K562 (cell line): Measurements from ENCODE around the gene KASH5. TPM values are rescaled to one million over a fixed set of nuclear protein-coding genes. Genes with fewer than 3 reads are reported as not detected.

ENCODE experiments used
- PRPF4 ChIP-seq: fragments of 200-400 bp; formaldehyde crosslinking; IDR thresholded peaks from one replicate; pipeline ENCODE4 v1.6.1; 2017; ENCODE audit warnings: low read length, low read depth, mild to moderate bottlenecking; ENCODE audit not compliant: insufficient read depth, poor library complexity, severe bottlenecking
- REST ChIP-seq, 2 experiments: fragments of 450-650 bp; formaldehyde crosslinking in 1 of 2; IDR thresholded peaks; 2 replicates each; pipeline versions ENCODE4 v1.4.0 to v1.6.1; 2014 to 2020; ENCODE audit warnings: mild to moderate bottlenecking in 2 of 2, borderline replicate concordance in 1 of 2, low read depth in 1 of 2
- TCF3 ChIP-seq: sonication (generic); formaldehyde crosslinking; IDR thresholded peaks from 2 replicates; pipeline ENCODE4 v1.4.0; 2020; ENCODE audit warnings: mild to moderate bottlenecking, missing genetic modification reagents
- TCF7 ChIP-seq: sonication (generic); IDR thresholded peaks from 2 replicates; pipeline ENCODE4 v1.6.1; 2016; ENCODE audit warnings: antibody characterized with exemption, borderline replicate concordance
- ZNF174 ChIP-seq: fragments of 250-450 bp; sonication (Bioruptor Pico); IDR thresholded peaks from 2 replicates; pipeline ENCODE4 v1.4.0; 2020; ENCODE audit warnings: mild to moderate bottlenecking
- ZNF717 ChIP-seq: fragments of 250-450 bp; sonication (Bioruptor Pico); IDR thresholded peaks from 2 replicates; pipeline ENCODE4 v1.5.0; 2021
- ZNF79 ChIP-seq: fragments of 250-450 bp; sonication (Bioruptor Pico); IDR thresholded peaks from 2 replicates; pipeline ENCODE4 v1.4.0; 2020; ENCODE audit warnings: low read depth, mild to moderate bottlenecking, moderate library complexity
- polyA plus RNA-seq, 8 experiments: library from polyadenylated mRNA; depleted of rRNA in 4 of 8; stranded (reverse) in 5 of 8; unstranded in 3 of 8; fragments of >200 nt; fragmentation: Nextera tagmentation in 2 of 8; fragmentation: Illumina TruSeq in 1 of 8; extraction: Ambion mirVana in 2 of 8; extraction: Trizol in 1 of 8; gene quantifications; 2 replicates each; pipeline versions ENCODE4 v1.2.1 to v1.2.3, GENCODE V29; 2011 to 2014; ENCODE audit warnings: inconsistent platforms in 1 of 8, missing spikeins in 1 of 8
- total RNA-seq, 7 experiments: library from RNA; depleted of rRNA in 6 of 7; stranded (reverse); fragments of >200 nt in 6 of 7; fragmentation: Illumina TruSeq in 2 of 7; extraction: Trizol in 2 of 7; gene quantifications; 2 replicates each; pipeline versions ENCODE4 v1.2.1 to v1.2.3, GENCODE V29; 2011 to 2021; ENCODE audit warnings: low replicate concordance in 1 of 7
- TF ChIP-seq, protein P1 (sequence below): fragments of 250-450 bp; sonication (Bioruptor Pico); IDR thresholded peaks from 2 replicates; pipeline ENCODE4 v1.4.0; 2020

KASH5 gene
- total and polyA plus RNA-seq, 9 of the 15 experiments (the other 6 are each of a cell fraction or from before 2014, with no cell fraction given), result 0.07 to 0.84 (median 0.34) TPM; not detected in 1

DNA sequence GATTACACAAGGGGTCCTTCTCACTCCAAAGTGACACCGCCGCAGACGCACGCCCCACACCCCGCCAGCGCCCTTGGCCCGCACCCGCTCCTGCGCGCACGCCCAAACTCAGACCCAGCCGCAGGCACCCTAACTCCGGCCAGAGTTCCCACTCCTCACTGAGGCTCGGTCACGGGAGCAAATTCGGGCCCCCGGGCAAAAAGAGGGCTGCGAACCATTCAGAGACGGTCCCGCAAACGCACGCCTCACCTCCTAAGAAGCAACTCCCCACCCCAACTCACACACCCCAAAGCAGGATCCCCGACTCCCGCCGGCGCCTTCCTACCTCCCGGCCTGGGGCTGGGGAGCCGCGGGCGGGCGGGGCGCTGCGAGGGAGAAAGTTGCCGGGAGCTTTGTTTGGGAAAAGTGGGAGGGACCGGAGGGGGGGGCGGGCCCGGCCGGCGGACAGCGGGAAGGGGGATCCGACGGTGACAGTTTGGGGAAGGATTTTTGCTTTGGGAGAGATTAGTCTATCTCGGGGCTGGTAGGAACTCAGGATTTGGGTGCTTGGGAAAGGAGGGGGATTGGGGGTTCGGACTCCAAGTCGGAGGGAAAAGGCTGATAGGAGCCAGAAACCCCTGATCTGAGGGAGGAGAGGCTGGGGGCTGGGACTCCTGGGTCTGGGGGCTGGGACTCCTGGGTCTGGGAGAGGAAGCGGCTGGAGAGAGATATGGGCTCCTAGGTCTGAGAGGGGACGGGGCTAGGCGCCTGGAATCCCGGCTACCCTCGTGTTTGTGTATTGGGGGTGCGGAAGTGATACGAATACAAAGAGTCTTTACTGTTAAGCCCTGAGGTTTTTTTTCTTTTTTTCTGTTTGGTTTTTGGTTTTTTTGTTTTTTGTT is 25.8 kb upstream of the KASH5 start, which contains the start of gene TEAD2 (continued):
- TF ChIP-seq, protein P1, sequence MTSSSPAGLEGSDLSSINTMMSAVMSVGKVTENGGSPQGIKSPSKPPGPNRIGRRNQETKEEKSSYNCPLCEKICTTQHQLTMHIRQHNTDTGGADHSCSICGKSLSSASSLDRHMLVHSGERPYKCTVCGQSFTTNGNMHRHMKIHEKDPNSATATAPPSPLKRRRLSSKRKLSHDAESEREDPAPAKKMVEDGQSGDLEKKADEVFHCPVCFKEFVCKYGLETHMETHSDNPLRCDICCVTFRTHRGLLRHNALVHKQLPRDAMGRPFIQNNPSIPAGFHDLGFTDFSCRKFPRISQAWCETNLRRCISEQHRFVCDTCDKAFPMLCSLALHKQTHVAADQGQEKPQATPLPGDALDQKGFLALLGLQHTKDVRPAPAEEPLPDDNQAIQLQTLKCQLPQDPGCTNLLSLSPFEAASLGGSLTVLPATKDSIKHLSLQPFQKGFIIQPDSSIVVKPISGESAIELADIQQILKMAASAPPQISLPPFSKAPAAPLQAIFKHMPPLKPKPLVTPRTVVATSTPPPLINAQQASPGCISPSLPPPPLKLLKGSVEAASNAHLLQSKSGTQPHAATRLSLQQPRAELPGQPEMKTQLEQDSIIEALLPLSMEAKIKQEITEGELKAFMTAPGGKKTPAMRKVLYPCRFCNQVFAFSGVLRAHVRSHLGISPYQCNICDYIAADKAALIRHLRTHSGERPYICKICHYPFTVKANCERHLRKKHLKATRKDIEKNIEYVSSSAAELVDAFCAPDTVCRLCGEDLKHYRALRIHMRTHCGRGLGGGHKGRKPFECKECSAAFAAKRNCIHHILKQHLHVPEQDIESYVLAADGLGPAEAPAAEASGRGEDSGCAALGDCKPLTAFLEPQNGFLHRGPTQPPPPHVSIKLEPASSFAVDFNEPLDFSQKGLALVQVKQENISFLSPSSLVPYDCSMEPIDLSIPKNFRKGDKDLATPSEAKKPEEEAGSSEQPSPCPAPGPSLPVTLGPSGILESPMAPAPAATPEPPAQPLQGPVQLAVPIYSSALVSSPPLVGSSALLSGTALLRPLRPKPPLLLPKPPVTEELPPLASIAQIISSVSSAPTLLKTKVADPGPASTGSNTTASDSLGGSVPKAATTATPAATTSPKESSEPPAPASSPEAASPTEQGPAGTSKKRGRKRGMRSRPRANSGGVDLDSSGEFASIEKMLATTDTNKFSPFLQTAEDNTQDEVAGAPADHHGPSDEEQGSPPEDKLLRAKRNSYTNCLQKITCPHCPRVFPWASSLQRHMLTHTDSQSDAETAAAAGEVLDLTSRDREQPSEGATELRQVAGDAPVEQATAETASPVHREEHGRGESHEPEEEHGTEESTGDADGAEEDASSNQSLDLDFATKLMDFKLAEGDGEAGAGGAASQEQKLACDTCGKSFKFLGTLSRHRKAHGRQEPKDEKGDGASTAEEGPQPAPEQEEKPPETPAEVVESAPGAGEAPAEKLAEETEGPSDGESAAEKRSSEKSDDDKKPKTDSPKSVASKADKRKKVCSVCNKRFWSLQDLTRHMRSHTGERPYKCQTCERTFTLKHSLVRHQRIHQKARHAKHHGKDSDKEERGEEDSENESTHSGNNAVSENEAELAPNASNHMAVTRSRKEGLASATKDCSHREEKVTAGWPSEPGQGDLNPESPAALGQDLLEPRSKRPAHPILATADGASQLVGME (CRISPR knock-in tag), result no peak
- TF ChIP-seq ZNF717 (CRISPR knock-in tag), result no peak
- TF ChIP-seq PRPF4, result no peak
- TF ChIP-seq REST (IDR thresholded peaks at IDR 0.05; ENCODE audit: borderline replicate concordance), result no peak
- no peak for TF ChIP-seq REST (CRISPR knock-in tag; IDR thresholded peaks at IDR 0.05; ENCODE audit: low read depth)
- no peak for TF ChIP-seq ZNF174 (CRISPR knock-in tag)
- no peak for TF ChIP-seq TCF3
- TF ChIP-seq TCF7, result no peak
- TF ChIP-seq ZNF79, result no peak
